ENCODE data around the gene WDR88. TPM values are rescaled to one million over a fixed set of nuclear protein-coding genes. Genes with fewer than 3 reads are reported as not detected.

The WDR88 gene
- total RNA-seq, 2 donors from 2014 or later = not detected

GRCh38 chr19:33130433-33130832, 1.5 kb upstream of the WDR88 start:
- H3K36me3 ChIP-seq = peaks cover 10% of the 10 kb centered on the region
- no peaks in the 10 kb centered on the region for H3K27me3 ChIP-seq

GRCh38 chr19:33132425-33132824, 511 bp downstream of the WDR88 start:
- Histone ChIP-seq H3K27me3 (no peaks in the 10 kb centered on the region), H3K4me3 (no peak overlapping the region), H3K27ac (no peak overlapping the region), H3K36me3 (peaks cover 6% of the 10 kb centered on the region), H3K9me3 (no peaks in the 10 kb centered on the region), H3K9ac (ENCODE audit: low read depth in 2 of 2, low read length in 2 of 2) (no peak overlapping the region), H3K4me1 (no peaks in the 10 kb centered on the region)
- intact Hi-C loops (cut with DNase I) = no loop called here
- DNase-seq = no peak
- no peak for TF ChIP-seq CTCF (IDR thresholded peaks at IDR 0.05)

More at GRCh38 chr19:33130433-33130832, 1.5 kb upstream of the WDR88 start:
- no peak for TF ChIP-seq CTCF (IDR thresholded peaks at IDR 0.05)
- H3K4me1 ChIP-seq = no peaks in the 10 kb centered on the region
- no peak overlapping the region for H3K4me3 ChIP-seq
- intact Hi-C loops (cut with DNase I) = no loop called here
- H3K9me3 ChIP-seq = no peaks in the 10 kb centered on the region
- H3K27ac ChIP-seq = no peak overlapping the region
- H3K9ac ChIP-seq (ENCODE audit: low read depth in 2 of 2, low read length in 2 of 2) = no peak overlapping the region
- DNase-seq = no peak

- Histone ChIP-seq H3K36me3 (no peaks in the 10 kb centered on the region), H3K9me3 (no peaks in the 10 kb centered on the region), H3K4me3 (no peak overlapping the region), H3K9ac (ENCODE audit: low read depth in 2 of 2, low read length in 2 of 2) (no peak overlapping the region), H3K27ac (no peak overlapping the region), H3K4me1 (no peaks in the 10 kb centered on the region), H3K27me3 (no peaks in the 10 kb centered on the region)
- intact Hi-C loops (cut with DNase I) = no loop called here
- no peak for DNase-seq
- TF ChIP-seq CTCF (IDR thresholded peaks at IDR 0.05) = no peak
Observed at GRCh38 chr19:33133438-33134031, 1.6 kb downstream of the WDR88 start.

GRCh38 chr19:33134571-33135041, 2.7 kb downstream of the WDR88 start:
- no peaks in the 10 kb centered on the region for H3K27me3 ChIP-seq
- no peak for DNase-seq
- H3K27ac ChIP-seq = no peak overlapping the region
- H3K4me3 ChIP-seq = no peak overlapping the region
- H3K36me3 ChIP-seq = no peaks in the 10 kb centered on the region
- intact Hi-C loops (cut with DNase I) = no loop called here
- H3K4me1 ChIP-seq = no peaks in the 10 kb centered on the region
- no peak for TF ChIP-seq CTCF (IDR thresholded peaks at IDR 0.05)
- H3K9ac ChIP-seq (ENCODE audit: low read depth in 2 of 2, low read length in 2 of 2) = no peak overlapping the region
- H3K9me3 ChIP-seq = no peaks in the 10 kb centered on the region

- Histone ChIP-seq H3K27ac (no peak overlapping the region), H3K36me3 (no peaks in the 10 kb centered on the region), H3K9me3 (no peaks in the 10 kb centered on the region), H3K4me3 (no peak overlapping the region), H3K9ac (ENCODE audit: low read depth in 2 of 2, low read length in 2 of 2) (no peak overlapping the region), H3K4me1 (no peaks in the 10 kb centered on the region), H3K27me3 (no peaks in the 10 kb centered on the region)
- DNase-seq = no peak
- intact Hi-C loops (cut with DNase I) = no loop called here
- TF ChIP-seq CTCF (IDR thresholded peaks at IDR 0.05) = no peak
Observed at GRCh38 chr19:33139165-33139564, 7.3 kb downstream of the WDR88 start.

Data from colonic mucosa (tissue), 4 donors.